KMS-11 (cell line): ENCODE data around the gene TASP1.

Experiments used
- H2AFZ ChIP-seq: fragments of 200-600 bp; sonication (generic); 2 replicates; pipeline ENCODE4 v1.6.1; 2016; ENCODE audit warnings: antibody characterized with exemption, mixed run types, low read depth
- H3K27ac ChIP-seq: fragments of 200-600 bp; sonication (generic); 2 replicates; pipeline ENCODE4 v1.6.1; 2016; ENCODE audit warnings: mild to moderate bottlenecking, mixed run types
- H3K27me3 ChIP-seq: fragments of 200-600 bp; sonication (generic); 2 replicates; pipeline ENCODE4 v1.6.1; 2017; ENCODE audit warnings: mild to moderate bottlenecking, low read depth, mixed run types, moderate library complexity; ENCODE audit not compliant: insufficient read depth
- H3K36me3 ChIP-seq: fragments of 200-600 bp; sonication (generic); 2 replicates; pipeline ENCODE4 v1.6.1; 2017; ENCODE audit warnings: mild to moderate bottlenecking, mixed run types; ENCODE audit not compliant: insufficient read depth
- H3K4me1 ChIP-seq: fragments of 200-600 bp; sonication (generic); 2 replicates; pipeline ENCODE4 v1.6.1; 2016; ENCODE audit warnings: mild to moderate bottlenecking, low read depth, mixed run types; ENCODE audit not compliant: poor library complexity, severe bottlenecking
- H3K4me2 ChIP-seq: fragments of 200-600 bp; sonication (generic); 2 replicates; pipeline ENCODE4 v1.7.0; 2016; ENCODE audit warnings: mild to moderate bottlenecking, mixed run types
- H3K4me3 ChIP-seq: fragments of 200-600 bp; sonication (generic); IDR thresholded peaks from 2 replicates; pipeline ENCODE4 v1.6.1; 2017; ENCODE audit warnings: low read depth, low read length, mixed read lengths; ENCODE audit not compliant: insufficient read depth
- H3K79me2 ChIP-seq: fragments of 200-600 bp; sonication (generic); 2 replicates; pipeline ENCODE4 v1.6.1; 2016; ENCODE audit warnings: low read depth, mixed run types; ENCODE audit not compliant: insufficient read depth
- H3K9ac ChIP-seq: fragments of 200-600 bp; sonication (generic); 2 replicates; pipeline ENCODE4 v1.6.1; 2016; ENCODE audit warnings: mild to moderate bottlenecking, mixed run types
- H4K20me1 ChIP-seq: fragments of 200-600 bp; sonication (generic); 2 replicates; pipeline ENCODE4 v1.6.1; 2016; ENCODE audit warnings: mild to moderate bottlenecking, mixed run types; ENCODE audit not compliant: insufficient read depth
- CTCF ChIP-seq: fragments of 200-600 bp; sonication (generic); conservative IDR thresholded peaks from 2 replicates; pipeline ENCODE4 v1.6.1; 2017; ENCODE audit warnings: low read depth, mild to moderate bottlenecking, antibody characterized with exemption, low read length, moderate library complexity, mixed read lengths

Gene TASP1

DNA sequence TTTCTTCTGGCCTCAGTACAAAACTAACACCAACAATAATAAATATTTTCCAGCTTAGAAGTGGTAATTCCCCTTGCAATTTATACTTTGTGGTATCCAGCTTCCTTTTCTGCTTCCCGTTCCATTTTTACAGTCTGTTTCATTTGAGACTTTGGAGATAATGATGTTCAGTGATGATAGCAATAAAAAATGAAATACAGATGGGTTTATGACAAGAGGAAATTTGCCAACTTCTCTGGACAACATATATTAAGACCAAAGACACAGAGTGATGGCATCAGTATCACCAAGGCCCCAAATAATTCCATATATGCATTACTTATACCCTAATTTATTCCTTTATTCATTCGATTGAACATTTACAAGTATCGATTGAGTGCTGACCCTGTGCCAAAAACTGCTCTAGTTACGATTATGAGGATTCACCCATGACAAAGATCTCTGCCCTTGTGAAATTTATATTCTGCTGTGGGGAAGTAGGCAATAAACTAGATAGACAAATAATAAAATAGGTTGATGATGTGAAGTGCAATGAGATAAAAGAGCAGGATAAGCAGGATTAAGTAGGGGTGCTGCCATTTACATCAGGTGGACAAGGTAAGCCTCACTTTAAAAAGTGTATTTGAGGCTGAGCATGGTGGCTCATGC lies 18.1 kb upstream of the TASP1 start:
- no peak overlapping the region for H3K4me3 ChIP-seq
- TF ChIP-seq CTCF: no peak
- H3K79me2 ChIP-seq: no peaks in the 10 kb centered on the region
- H3K27me3 ChIP-seq: no peaks in the 10 kb centered on the region
- no peaks in the 10 kb centered on the region for H4K20me1 ChIP-seq
- no peak overlapping the region for H3K9ac ChIP-seq
- H3K4me2 ChIP-seq: no peak overlapping the region
- no peaks in the 10 kb centered on the region for H3K36me3 ChIP-seq
- no peak overlapping the region for H2AFZ ChIP-seq
- H3K4me1 ChIP-seq: no peaks in the 10 kb centered on the region
- H3K27ac ChIP-seq: no peak overlapping the region

- TF ChIP-seq CTCF: no peak
- Histone ChIP-seq H4K20me1 (no peaks in the 10 kb centered on the region), H3K36me3 (no peaks in the 10 kb centered on the region), H3K27me3 (no peaks in the 10 kb centered on the region), H3K4me2 (no peak overlapping the region), H3K4me1 (no peaks in the 10 kb centered on the region), H2AFZ (no peak overlapping the region), H3K79me2 (no peaks in the 10 kb centered on the region), H3K9ac (no peak overlapping the region), H3K27ac (no peak overlapping the region), H3K4me3 (no peak overlapping the region)
Measured at GRCh38 chr20:13654463-13655023, 15.8 kb upstream of the TASP1 start.

DNA sequence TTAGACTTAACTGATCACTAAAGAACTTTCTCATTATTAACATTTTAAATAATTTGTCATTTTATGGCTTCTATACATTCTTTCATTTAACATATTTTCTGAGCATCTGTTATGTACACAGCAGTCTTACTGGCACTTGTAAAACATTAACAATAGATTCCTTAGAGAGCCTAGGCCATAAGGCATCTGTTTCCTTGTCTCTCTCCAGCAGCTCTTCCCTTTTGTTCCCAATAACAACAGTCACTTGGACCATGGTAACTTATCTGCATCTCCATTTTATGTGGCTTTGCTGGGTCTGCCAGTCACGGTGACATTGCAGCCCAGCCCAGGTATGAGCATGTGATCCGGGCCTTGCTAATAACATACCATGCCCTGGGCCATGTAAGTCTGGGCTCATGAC lies 11.7 kb upstream of the TASP1 start:
- Histone ChIP-seq H3K36me3 (no peaks in the 10 kb centered on the region), H3K4me3 (no peak overlapping the region), H3K4me2 (no peak overlapping the region), H3K9ac (no peak overlapping the region), H3K79me2 (no peaks in the 10 kb centered on the region), H2AFZ (no peak overlapping the region), H3K27me3 (no peaks in the 10 kb centered on the region), H4K20me1 (no peaks in the 10 kb centered on the region), H3K27ac (no peak overlapping the region), H3K4me1 (no peaks in the 10 kb centered on the region)
- TF ChIP-seq CTCF: no peak

- Histone ChIP-seq H4K20me1 (no peaks in the 10 kb centered on the region), H3K79me2 (no peaks in the 10 kb centered on the region), H3K4me1 (no peaks in the 10 kb centered on the region), H3K4me2 (no peak overlapping the region), H3K9ac (no peak overlapping the region), H3K27me3 (no peaks in the 10 kb centered on the region), H2AFZ (no peak overlapping the region), H3K4me3 (no peak overlapping the region), H3K27ac (no peak overlapping the region), H3K36me3 (no peaks in the 10 kb centered on the region)
- no peak for TF ChIP-seq CTCF
Measured at GRCh38 chr20:13648291-13649228, 9.8 kb upstream of the TASP1 start.
